Superior temporal gyrus (tissue), 1 donor: ENCODE data around the gene MEA1.
"Not testable (repeated sequence)": the region's sequence is repeated elsewhere in the genome, so short reads cannot be mapped to it uniquely, and the experiment has no call there.

Experiments
- DNase-seq: peaks from one replicate; pipeline ENCODE4 v3.0.0-alpha.2; 2016; ENCODE audit errors: extremely low spot score

Gene MEA1

GRCh38 chr6:43009124-43009523, 4.6 kb downstream of the MEA1 start:
- no peak for DNase-seq

- no peak for DNase-seq
Measured at GRCh38 chr6:43007126-43007525, 6.6 kb downstream of the MEA1 start.

GRCh38 chr6:43006251-43006650, 7.5 kb downstream of the MEA1 start:
- DNase-seq: no peak

GRCh38 chr6:43005844-43006243, 7.9 kb downstream of the MEA1 start:
- DNase-seq: no peak

DNA sequence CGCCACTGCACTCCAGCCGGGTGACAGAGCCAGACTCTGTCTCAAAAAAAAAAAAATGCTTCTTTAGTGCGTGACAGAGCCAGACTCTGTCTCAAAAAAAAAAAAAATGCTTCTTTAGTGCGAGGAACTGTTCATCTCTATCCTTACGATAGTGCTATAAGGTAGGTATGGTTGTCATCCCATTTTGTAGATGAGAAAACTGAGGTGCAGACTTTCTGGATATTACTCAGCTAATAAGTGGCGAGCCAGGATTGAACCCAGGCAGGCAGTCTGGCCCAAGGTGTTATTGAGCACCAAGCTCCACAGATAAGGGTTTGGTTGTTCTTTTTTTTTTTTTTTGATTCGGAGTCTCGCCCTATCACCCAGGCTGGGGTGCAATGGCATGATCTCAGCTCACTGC, 11.9 kb downstream of the MEA1 start:
- DNase-seq: no peak

- not testable (repeated sequence) for DNase-seq
Measured at GRCh38 chr6:42998205-42998604, 15.5 kb downstream of the MEA1 start.

DNA sequence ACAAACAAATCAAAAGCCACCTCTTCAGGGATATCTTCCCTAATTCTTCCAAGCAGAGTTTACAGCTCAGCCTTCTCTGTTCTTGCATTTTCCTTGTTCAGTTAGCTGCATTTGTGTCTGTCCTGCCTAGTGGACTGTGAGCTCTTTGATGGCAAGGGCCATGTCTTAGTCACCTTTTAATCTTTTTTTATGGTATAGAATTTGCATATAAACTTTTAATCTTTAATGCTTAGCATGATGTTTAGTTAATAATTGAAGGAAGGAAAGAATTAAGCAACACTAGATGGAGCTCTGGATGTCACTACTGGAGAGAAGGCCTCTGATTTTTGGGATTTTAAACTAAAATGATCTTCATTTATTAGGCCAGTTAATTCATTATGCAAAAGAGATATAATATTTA, 17.2 kb downstream of the MEA1 start:
- peak; percentile 29 for DNase-seq

- no peak for DNase-seq
Measured at GRCh38 chr6:42993445-42993844, 20.3 kb downstream of the MEA1 start.

- DNase-seq: no peak
Measured at GRCh38 chr6:42989923-42990322, 23.8 kb downstream of the MEA1 start.

GRCh38 chr6:42988486-42989020, 25.2 kb downstream of the MEA1 start:
- DNase-seq: no peak

DNA sequence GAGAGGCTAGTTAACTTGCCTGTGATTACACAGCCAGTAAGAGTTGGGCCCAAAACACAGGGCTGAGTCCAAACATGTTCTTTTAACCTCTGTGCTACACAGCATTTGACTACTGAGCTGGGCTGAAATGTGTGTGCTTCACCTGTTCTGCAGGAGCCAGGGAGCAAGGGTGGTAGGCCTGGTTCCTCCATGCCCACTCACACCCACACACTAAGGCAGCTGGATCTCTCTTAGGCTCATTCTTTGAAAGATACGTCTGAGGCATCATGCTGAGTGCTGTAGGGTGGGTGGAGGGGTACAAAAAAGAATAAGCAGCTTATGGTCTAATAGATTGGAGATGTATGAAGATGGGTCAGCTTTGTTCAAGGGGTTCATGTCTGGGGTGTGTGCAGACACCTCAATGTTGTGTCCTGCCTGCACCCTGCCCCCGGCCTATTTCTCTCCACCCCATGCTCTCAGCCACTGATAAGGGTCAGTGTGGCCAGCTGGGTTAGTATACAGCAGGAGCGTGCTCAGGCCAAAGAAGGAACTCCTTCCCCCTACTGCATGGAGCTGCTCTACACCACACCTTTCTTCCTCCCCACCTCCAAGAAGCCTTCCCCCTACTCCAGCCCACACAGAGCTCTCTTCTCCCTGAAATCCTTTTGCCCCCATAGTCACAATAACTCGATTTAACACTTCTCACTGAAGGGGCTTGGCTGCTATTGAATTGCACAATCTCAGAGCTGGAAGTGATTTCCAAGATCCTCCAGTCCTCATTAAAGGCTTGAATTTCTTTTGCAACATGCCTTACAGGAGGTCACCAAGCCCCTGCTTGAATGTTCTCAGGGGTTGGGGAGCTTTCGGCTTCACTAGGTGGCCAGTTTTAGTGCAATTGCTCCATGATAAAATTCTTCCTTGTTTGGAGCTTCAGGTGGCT, 26.0 kb downstream of the MEA1 start:
- DNase-seq: no peak

DNA sequence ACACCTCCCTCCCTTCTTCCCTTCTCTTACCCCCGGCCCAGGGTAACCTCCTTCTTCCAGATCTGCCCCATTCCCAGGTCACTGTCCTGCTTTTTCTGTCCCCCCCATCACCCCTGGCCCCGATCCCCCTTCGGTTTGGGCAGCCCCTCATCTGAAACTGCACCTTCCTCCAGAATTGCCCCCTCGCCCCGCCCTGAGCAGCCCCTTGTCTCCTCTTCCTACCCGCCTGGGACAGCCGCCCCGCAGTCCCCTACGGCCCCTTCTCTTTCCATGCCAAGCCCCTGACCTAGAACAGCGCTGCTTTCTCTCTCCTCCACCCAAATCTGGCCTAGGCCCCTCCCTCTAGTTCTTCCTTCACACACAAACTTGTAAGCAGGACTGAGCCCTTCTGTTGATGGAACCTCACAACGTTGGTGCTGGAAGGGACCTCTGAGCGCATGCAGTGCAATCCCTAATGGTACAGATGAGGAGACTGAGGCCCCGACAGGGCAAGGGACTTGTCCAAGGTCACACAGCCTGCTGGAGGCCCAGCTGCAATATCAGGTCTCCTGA, 28.7 kb downstream of the MEA1 start:
- DNase-seq: no peak

DNA sequence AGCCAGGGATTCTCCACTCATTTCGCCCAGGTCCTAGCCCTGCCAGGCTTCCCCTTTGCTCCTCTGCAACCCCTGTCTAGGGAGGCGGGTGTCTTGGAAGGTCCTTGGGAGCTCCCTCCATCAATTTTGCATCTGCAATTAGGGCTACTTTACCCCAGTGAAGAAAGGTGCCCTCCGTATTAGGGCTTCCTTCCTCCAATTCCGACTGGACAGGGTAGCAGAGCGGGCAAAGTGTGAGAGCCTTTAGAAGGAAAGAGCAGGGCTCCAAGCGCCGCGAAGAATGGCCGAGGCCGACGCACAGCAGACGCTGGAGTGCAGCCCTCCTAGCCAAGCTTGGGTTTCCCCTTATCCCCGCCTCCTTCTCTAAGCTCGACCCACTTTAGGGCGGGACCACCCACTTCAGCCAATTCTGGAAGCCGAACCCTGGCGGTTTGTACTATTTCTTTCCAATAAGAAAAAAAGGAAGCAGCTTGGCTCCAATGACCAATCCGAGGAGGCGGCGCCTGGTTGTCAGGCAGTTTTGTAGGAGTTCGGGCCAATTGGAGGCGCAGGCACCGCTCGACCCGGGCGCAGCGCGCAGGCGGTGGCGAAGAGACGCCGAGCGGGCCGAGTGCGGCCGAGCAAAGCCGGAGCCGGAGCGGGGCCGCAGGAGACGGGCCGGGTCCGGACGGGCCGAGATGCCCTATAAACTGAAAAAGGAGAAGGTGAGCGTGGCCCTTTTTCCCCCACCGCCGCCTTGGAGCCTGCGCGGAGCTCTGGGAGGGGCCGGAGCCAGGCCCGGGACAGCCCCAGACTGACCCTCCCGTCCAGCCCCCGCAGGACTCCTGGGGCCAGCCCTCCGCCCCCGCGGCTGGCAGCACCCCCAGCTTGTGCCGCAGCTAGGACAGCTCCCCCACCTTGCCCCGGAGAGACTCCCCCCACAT, 29.5 kb downstream of the MEA1 start, which contains the start of gene PPP2R5D:
PPP2R5D (plus strand) TSS at position 570 of the 923 bp plus-strand sequence; CDS start at position 678, 108 bp downstream.
- peak; percentile 100 for DNase-seq

- no peak for DNase-seq
Measured at GRCh38 chr6:42981836-42982235, 31.9 kb downstream of the MEA1 start.

DNA sequence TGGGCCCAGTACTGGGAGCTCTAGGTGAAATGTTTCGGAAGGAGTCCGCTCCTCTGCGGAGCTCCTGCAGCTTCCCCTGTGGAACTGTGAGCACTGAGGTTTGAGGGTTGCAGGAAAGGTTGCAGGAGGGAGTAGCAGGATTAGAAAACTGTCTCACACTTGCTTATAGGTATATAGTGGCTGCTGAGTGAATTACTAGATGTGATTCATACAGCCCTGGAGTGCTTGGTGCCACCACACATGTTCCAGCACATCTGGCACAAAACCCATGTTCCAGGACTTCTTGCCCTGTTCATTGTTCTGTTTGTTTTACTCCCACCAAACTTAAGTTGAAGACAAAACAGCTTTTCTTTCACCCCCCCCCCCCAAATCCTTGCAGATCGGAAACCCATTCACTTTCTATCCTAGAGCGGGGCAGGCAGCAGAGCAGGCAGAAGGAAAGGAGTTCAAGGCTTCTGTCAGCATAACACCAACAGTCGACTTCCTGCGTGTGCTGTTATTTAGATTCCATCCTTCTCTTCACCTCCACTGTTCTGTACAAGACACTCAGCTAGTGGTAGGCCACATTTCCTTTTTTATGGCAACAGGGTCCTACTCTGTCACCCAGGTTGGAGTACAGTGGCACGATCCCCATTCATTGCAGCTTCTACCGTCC, 34.1 kb downstream of the MEA1 start:
- DNase-seq: no peak

DNA sequence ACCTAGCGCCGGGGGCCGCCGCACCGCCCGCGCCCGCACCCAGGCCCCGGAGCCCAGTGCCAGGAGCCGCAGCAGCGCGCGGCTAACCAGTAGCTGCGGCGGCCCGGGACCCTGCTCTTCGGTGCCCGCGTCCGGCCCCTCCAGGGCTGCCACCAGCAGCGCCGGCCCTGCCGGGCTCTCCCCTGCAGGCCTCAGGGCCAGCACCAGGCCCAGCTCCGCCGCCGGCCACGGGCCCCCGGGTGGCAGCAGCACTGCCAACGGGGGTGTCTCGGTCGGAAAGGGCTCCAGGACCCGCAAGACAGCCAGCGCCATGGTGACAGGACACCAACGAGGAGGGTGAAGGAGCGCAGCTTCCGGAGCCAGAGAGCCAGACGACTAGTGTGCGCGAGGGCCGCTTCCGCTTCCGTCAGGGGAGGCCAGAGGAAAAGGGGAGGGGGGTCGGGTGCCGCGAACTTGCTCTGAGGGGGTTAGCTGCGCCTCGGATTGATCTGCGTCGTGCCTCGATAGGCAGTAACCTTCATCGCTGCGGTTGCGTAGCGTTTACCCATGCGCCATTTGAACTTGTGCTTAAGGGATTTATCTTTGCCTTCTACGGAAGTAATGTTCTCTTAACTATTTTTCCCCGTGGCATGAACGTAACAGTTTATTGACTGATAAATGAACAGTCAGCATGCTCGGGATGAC, 34.8 kb downstream of the MEA1 start, which contains the start of gene PEX6:
PEX6 (minus strand) TSS at position 343 of the 684 bp plus-strand sequence; CDS start at position 312, 31 bp downstream.
- peak; percentile 91 for DNase-seq

- DNase-seq: no peak
Measured at GRCh38 chr6:42978487-42978838, 35.3 kb downstream of the MEA1 start.

DNA sequence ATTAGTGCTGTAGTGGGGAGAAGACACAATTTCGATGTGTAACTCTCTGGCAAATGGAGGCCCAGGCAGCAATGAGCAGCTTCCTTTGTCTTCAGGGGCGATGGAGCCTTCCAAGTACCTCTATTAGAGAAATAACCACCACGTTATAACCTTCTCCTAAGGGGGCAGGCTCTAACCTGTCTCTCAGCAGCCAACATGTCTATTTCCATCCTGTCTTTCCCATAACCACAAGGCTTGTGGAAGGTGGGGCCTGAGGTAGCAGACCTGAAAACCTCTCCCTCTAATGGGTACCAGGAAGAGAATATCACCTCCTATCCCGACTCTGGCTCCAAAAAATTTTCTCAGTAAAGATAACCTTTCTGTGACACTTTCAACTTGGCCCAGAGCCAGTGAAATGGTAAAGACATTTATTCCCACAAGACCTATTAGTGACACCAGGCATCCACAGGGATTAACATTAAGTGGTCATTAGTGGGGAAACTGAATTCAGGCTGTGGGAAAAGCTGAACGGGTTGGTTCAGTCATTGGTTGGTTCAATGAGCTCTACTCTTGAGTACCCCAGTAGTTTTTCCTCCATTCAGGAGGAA, 38.7 kb downstream of the MEA1 start:
- no peak for DNase-seq

GRCh38 chr6:42973926-42974325, 39.8 kb downstream of the MEA1 start:
- DNase-seq: no peak

DNA sequence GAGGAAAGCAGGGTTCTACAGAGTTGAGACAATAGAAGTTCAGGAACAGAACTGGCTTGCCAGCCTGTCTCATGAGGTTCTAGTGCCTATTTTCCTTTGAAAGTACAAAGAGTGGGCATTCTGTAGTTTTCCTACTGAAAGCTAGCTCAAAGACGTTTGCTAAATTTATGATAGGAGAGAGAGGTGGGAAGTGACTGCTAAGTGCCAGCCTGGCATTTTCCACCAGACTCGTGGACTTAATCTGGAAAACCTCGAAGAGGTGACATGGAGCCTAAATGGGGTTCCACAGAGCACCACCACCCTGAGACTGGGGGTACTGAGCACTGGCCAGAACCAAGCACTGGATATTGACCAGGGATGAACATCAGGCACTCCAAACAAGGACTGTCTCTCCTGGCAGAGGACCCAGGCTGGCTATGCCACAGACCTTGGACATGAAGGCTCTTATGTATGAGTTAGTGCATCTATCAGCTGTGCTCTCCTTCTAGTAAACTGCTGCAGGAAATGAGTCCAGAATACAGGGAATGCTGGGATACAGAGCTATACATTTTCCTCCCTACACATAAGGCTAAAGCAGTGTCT, 41.9 kb downstream of the MEA1 start:
- DNase-seq: peak; percentile 59
